Measurements from ENCODE around the gene PRRT4.

The PRRT4 gene

GRCh38 chr7:128335730-128336129 is 25.8 kb downstream of the PRRT4 start:
- Histone ChIP-seq H3K4me3 (ENCODE audit: low read length in 2 of 2) (no peak overlapping the region), H3K4me1 (ENCODE audit: control insufficient read depth in 2 of 2, insufficient read depth in 1 of 2, low read depth in 1 of 2, low read length in 2 of 2) (no peaks in the 10 kb centered on the region), H3K4ac (ENCODE audit: low read length) (no peak overlapping the region), H2AFZ (ENCODE audit: low read length) (no peak overlapping the region), H2BK12ac (ENCODE audit: low read length) (no peak overlapping the region), H4K8ac (ENCODE audit: low read depth, low read length) (no peak overlapping the region), H3K27me3 (ENCODE audit: control insufficient read depth in 3 of 3, insufficient read depth in 3 of 3, low read depth in 1 of 3, low read length in 3 of 3) (no peaks in the 10 kb centered on the region), H3K14ac (ENCODE audit: low read length) (no peak overlapping the region), H3K27ac (replicated peaks; ENCODE audit: low read length) (no peak overlapping the region), H2AK5ac (ENCODE audit: low read depth, low read length) (no peak overlapping the region), H3K18ac (ENCODE audit: low read length) (no peak overlapping the region), H2BK5ac (ENCODE audit: low read length) (no peak overlapping the region), H3K36me3 (replicated peaks in 1 of 2; ENCODE audit: control insufficient read depth in 2 of 2, insufficient read depth in 2 of 2, low read length in 2 of 2) (peaks cover 24 to 97% of the 10 kb centered on the region in 2 donors), H2BK120ac (ENCODE audit: low read depth, low read length) (no peak overlapping the region), H3K23ac (ENCODE audit: low read depth, low read length, poor library complexity) (no peak overlapping the region), H2BK15ac (ENCODE audit: low read length) (no peak overlapping the region), H3K79me1 (ENCODE audit: low read depth, low read length) (no peaks in the 10 kb centered on the region), H3K4me2 (ENCODE audit: insufficient read depth, low read length, poor library complexity, severe bottlenecking) (no peak overlapping the region), H3K9ac (ENCODE audit: low read depth, low read length, poor library complexity) (no peak overlapping the region), H4K91ac (ENCODE audit: low read depth, low read length, poor library complexity) (no peak overlapping the region), H3K9me3 (replicated peaks in 1 of 2; ENCODE audit: control insufficient read depth in 2 of 2, insufficient read depth in 1 of 2, low read depth in 1 of 2, low read length in 2 of 2) (no peaks in the 10 kb centered on the region)
- DNase-seq (ENCODE audit: low spot score), result no peak
- 100% methylated on average over 2 of the region's 3 CpGs for WGBS, 2 donors (ENCODE audit: extremely low coverage in 2 of 2, insufficient read length in 2 of 2, insufficient replicate concordance in 1 of 2)

- no peaks in the 10 kb centered on the region for H3K79me1 ChIP-seq (ENCODE audit: low read depth, low read length)
- no peak overlapping the region for H3K18ac ChIP-seq (ENCODE audit: low read length)
- H4K8ac ChIP-seq (ENCODE audit: low read depth, low read length), result no peak overlapping the region
- no peak overlapping the region for H3K23ac ChIP-seq (ENCODE audit: low read depth, low read length, poor library complexity)
- no peak overlapping the region for H3K9ac ChIP-seq (ENCODE audit: low read depth, low read length, poor library complexity)
- no peak overlapping the region for H2BK12ac ChIP-seq (ENCODE audit: low read length)
- H3K4me1 ChIP-seq (ENCODE audit: control insufficient read depth in 2 of 2, insufficient read depth in 1 of 2, low read depth in 1 of 2, low read length in 2 of 2), result no peaks in the 10 kb centered on the region
- H2AK5ac ChIP-seq (ENCODE audit: low read depth, low read length), result no peak overlapping the region
- H2BK5ac ChIP-seq (ENCODE audit: low read length), result no peak overlapping the region
- no peak overlapping the region for H2BK120ac ChIP-seq (ENCODE audit: low read depth, low read length)
- no peaks in the 10 kb centered on the region for H3K9me3 ChIP-seq (replicated peaks in 1 of 2; ENCODE audit: control insufficient read depth in 2 of 2, insufficient read depth in 1 of 2, low read depth in 1 of 2, low read length in 2 of 2)
- WGBS, 2 donors (ENCODE audit: extremely low coverage in 2 of 2, insufficient read length in 2 of 2, insufficient replicate concordance in 1 of 2), result no CpG with 5 or more reads among the region's 9 CpGs
- H3K27ac ChIP-seq (replicated peaks; ENCODE audit: low read length), result no peak overlapping the region
- no peak overlapping the region for H3K4ac ChIP-seq (ENCODE audit: low read length)
- no peak overlapping the region for H2BK15ac ChIP-seq (ENCODE audit: low read length)
- no peak overlapping the region for H3K14ac ChIP-seq (ENCODE audit: low read length)
- H3K36me3 ChIP-seq (replicated peaks in 1 of 2; ENCODE audit: control insufficient read depth in 2 of 2, insufficient read depth in 2 of 2, low read length in 2 of 2), result peaks cover 29 to 95% of the 10 kb centered on the region in 2 donors
- DNase-seq (ENCODE audit: low spot score), result no peak
- H3K27me3 ChIP-seq (ENCODE audit: control insufficient read depth in 3 of 3, insufficient read depth in 3 of 3, low read depth in 1 of 3, low read length in 3 of 3), result no peaks in the 10 kb centered on the region
- no peak overlapping the region for H3K4me3 ChIP-seq (ENCODE audit: low read length in 2 of 2)
- no peak overlapping the region for H4K91ac ChIP-seq (ENCODE audit: low read depth, low read length, poor library complexity)
- H2AFZ ChIP-seq (ENCODE audit: low read length), result no peak overlapping the region
- H3K4me2 ChIP-seq (ENCODE audit: insufficient read depth, low read length, poor library complexity, severe bottlenecking), result no peak overlapping the region
Observed at GRCh38 chr7:128324368-128324680, 37.2 kb downstream of the PRRT4 start.

- Histone ChIP-seq H3K4me2 (ENCODE audit: insufficient read depth, low read length, poor library complexity, severe bottlenecking) (no peak overlapping the region), H3K18ac (ENCODE audit: low read length) (no peak overlapping the region), H2BK15ac (ENCODE audit: low read length) (no peak overlapping the region), H3K27ac (replicated peaks; ENCODE audit: low read length) (no peak overlapping the region), H2BK12ac (ENCODE audit: low read length) (no peak overlapping the region), H4K91ac (ENCODE audit: low read depth, low read length, poor library complexity) (no peak overlapping the region), H3K4me1 (ENCODE audit: control insufficient read depth in 2 of 2, insufficient read depth in 1 of 2, low read depth in 1 of 2, low read length in 2 of 2) (no peaks in the 10 kb centered on the region), H2AK5ac (ENCODE audit: low read depth, low read length) (no peak overlapping the region), H3K27me3 (ENCODE audit: control insufficient read depth in 3 of 3, insufficient read depth in 3 of 3, low read depth in 1 of 3, low read length in 3 of 3) (no peaks in the 10 kb centered on the region), H2BK120ac (ENCODE audit: low read depth, low read length) (no peak overlapping the region), H3K79me1 (ENCODE audit: low read depth, low read length) (no peaks in the 10 kb centered on the region), H3K9me3 (replicated peaks in 1 of 2; ENCODE audit: control insufficient read depth in 2 of 2, insufficient read depth in 1 of 2, low read depth in 1 of 2, low read length in 2 of 2) (no peaks in the 10 kb centered on the region), H3K4me3 (ENCODE audit: low read length in 2 of 2) (no peak overlapping the region), H3K23ac (ENCODE audit: low read depth, low read length, poor library complexity) (no peak overlapping the region), H2AFZ (ENCODE audit: low read length) (no peak overlapping the region), H2BK5ac (ENCODE audit: low read length) (no peak overlapping the region), H3K9ac (ENCODE audit: low read depth, low read length, poor library complexity) (no peak overlapping the region), H3K36me3 (replicated peaks in 1 of 2; ENCODE audit: control insufficient read depth in 2 of 2, insufficient read depth in 2 of 2, low read length in 2 of 2) (peaks cover 31 to 96% of the 10 kb centered on the region in 2 donors), H3K4ac (ENCODE audit: low read length) (no peak overlapping the region), H4K8ac (ENCODE audit: low read depth, low read length) (no peak overlapping the region), H3K14ac (ENCODE audit: low read length) (no peak overlapping the region)
- no peak for DNase-seq (ENCODE audit: low spot score)
- WGBS, 2 donors (ENCODE audit: extremely low coverage in 2 of 2, insufficient read length in 2 of 2, insufficient replicate concordance in 1 of 2), result no CpG with 5 or more reads among the region's 10 CpGs
Observed at GRCh38 chr7:128323459-128324367, 37.8 kb downstream of the PRRT4 start.

GRCh38 chr7:128323040-128323439 is 38.5 kb downstream of the PRRT4 start:
- H2BK12ac ChIP-seq (ENCODE audit: low read length), result no peak overlapping the region
- H3K4me2 ChIP-seq (ENCODE audit: insufficient read depth, low read length, poor library complexity, severe bottlenecking), result no peak overlapping the region
- no peak for DNase-seq (ENCODE audit: low spot score)
- no peaks in the 10 kb centered on the region for H3K4me1 ChIP-seq (ENCODE audit: control insufficient read depth in 2 of 2, insufficient read depth in 1 of 2, low read depth in 1 of 2, low read length in 2 of 2)
- H3K36me3 ChIP-seq (replicated peaks in 1 of 2; ENCODE audit: control insufficient read depth in 2 of 2, insufficient read depth in 2 of 2, low read length in 2 of 2), result peaks cover 31 to 96% of the 10 kb centered on the region in 2 donors
- no peak overlapping the region for H4K8ac ChIP-seq (ENCODE audit: low read depth, low read length)
- H3K18ac ChIP-seq (ENCODE audit: low read length), result no peak overlapping the region
- no peak overlapping the region for H4K91ac ChIP-seq (ENCODE audit: low read depth, low read length, poor library complexity)
- no peak overlapping the region for H3K14ac ChIP-seq (ENCODE audit: low read length)
- H3K9ac ChIP-seq (ENCODE audit: low read depth, low read length, poor library complexity), result no peak overlapping the region
- no peaks in the 10 kb centered on the region for H3K27me3 ChIP-seq (ENCODE audit: control insufficient read depth in 3 of 3, insufficient read depth in 3 of 3, low read depth in 1 of 3, low read length in 3 of 3)
- no peak overlapping the region for H2AK5ac ChIP-seq (ENCODE audit: low read depth, low read length)
- no peak overlapping the region for H3K4me3 ChIP-seq (ENCODE audit: low read length in 2 of 2)
- H2BK5ac ChIP-seq (ENCODE audit: low read length), result no peak overlapping the region
- no peaks in the 10 kb centered on the region for H3K9me3 ChIP-seq (replicated peaks in 1 of 2; ENCODE audit: control insufficient read depth in 2 of 2, insufficient read depth in 1 of 2, low read depth in 1 of 2, low read length in 2 of 2)
- no peak overlapping the region for H3K4ac ChIP-seq (ENCODE audit: low read length)
- H2AFZ ChIP-seq (ENCODE audit: low read length), result no peak overlapping the region
- H3K27ac ChIP-seq (replicated peaks; ENCODE audit: low read length), result no peak overlapping the region
- no peak overlapping the region for H3K23ac ChIP-seq (ENCODE audit: low read depth, low read length, poor library complexity)
- H2BK15ac ChIP-seq (ENCODE audit: low read length), result no peak overlapping the region
- no peaks in the 10 kb centered on the region for H3K79me1 ChIP-seq (ENCODE audit: low read depth, low read length)
- no peak overlapping the region for H2BK120ac ChIP-seq (ENCODE audit: low read depth, low read length)

All from neuronal stem cell (in vitro differentiated cells).